SK-N-SH treated with all-trans-retinoic acid at 6 μM for 48 hours (cell line): ENCODE data around the gene SEL1L.

Experiments used
- ARNTL ChIP-seq: fragments of 450-650 bp; formaldehyde crosslinking; IDR thresholded peaks from 2 replicates; pipeline ENCODE4 v1.5.0; 2020; ENCODE audit warnings: low read depth, mild to moderate bottlenecking, moderate library complexity, borderline replicate concordance
- BACH2 ChIP-seq: fragments of 250-450 bp; sonication (Bioruptor Pico); IDR thresholded peaks from 2 replicates; pipeline ENCODE4 v1.9.0; 2021; ENCODE audit warnings: mild to moderate bottlenecking, borderline replicate concordance
- GLIS3 ChIP-seq: fragments of 250-450 bp; sonication (Bioruptor Pico); IDR thresholded peaks from 2 replicates; pipeline ENCODE4 v1.5.0; 2020; ENCODE audit warnings: mild to moderate bottlenecking, moderate library complexity
- ISL1 ChIP-seq: fragments of 250-450 bp; sonication (Bioruptor Pico); IDR thresholded peaks from 2 replicates; pipeline ENCODE4 v2.1.2; 2022; ENCODE audit warnings: mild to moderate bottlenecking, moderate library complexity
- PPARA ChIP-seq: fragments of 250-450 bp; sonication (Bioruptor Pico); IDR thresholded peaks from 2 replicates; pipeline ENCODE4 v1.5.0; 2020; ENCODE audit warnings: mild to moderate bottlenecking, borderline replicate concordance
- ZFP3 ChIP-seq: fragments of 250-450 bp; sonication (Bioruptor Pico); IDR thresholded peaks from 2 replicates; pipeline ENCODE4 v1.5.0; 2020; ENCODE audit warnings: mild to moderate bottlenecking, moderate library complexity
- ZNF565 ChIP-seq: fragments of 450-650 bp; formaldehyde crosslinking; conservative IDR thresholded peaks from 2 replicates; pipeline ENCODE4 v1.5.0; 2020; ENCODE audit warnings: low read depth, mild to moderate bottlenecking, moderate library complexity
- ZNF8 ChIP-seq: fragments of 450-650 bp; formaldehyde crosslinking; IDR thresholded peaks from 2 replicates; pipeline ENCODE4 v1.5.0; 2020; ENCODE audit warnings: mild to moderate bottlenecking, moderate library complexity
- TF ChIP-seq, protein P1 (sequence below): fragments of 250-450 bp; sonication (Bioruptor Pico); IDR thresholded peaks from 2 replicates; pipeline ENCODE4 v1.5.1; 2020; ENCODE audit warnings: low read depth, mild to moderate bottlenecking, moderate library complexity
- TF ChIP-seq, protein P2 (sequence below): fragments of 250-450 bp; sonication (Bioruptor Pico); IDR thresholded peaks from 2 replicates; pipeline ENCODE4 v1.5.0; 2020; ENCODE audit warnings: mild to moderate bottlenecking, moderate library complexity

DNA sequence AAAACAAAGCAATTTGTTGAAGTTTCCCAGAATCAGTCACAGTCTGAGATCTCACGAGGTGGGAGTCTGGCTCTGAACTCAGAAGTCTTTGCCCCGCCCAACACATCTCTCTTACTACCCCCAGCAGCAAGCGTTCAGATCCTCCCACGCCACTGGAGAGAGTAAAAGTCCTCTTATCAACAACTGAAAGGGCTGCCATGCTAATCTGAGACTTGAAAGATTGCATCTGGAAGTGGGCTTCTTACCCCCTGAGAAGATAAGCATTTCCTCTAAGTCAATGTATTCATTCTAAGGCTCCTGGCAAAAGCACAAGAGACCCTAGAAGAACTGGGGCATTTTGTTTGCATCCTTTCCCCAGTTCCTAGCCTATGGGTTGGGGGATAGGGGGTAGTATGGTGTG lies 99.4 kb downstream of the SEL1L start:
- TF ChIP-seq, protein P1, sequence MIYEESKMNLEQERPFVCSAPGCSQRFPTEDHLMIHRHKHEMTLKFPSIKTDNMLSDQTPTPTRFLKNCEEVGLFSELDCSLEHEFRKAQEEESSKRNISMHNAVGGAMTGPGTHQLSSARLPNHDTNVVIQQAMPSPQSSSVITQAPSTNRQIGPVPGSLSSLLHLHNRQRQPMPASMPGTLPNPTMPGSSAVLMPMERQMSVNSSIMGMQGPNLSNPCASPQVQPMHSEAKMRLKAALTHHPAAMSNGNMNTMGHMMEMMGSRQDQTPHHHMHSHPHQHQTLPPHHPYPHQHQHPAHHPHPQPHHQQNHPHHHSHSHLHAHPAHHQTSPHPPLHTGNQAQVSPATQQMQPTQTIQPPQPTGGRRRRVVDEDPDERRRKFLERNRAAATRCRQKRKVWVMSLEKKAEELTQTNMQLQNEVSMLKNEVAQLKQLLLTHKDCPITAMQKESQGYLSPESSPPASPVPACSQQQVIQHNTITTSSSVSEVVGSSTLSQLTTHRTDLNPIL (CRISPR knock-in tag) = no peak
- no peak for TF ChIP-seq ZFP3 (CRISPR knock-in tag)
- TF ChIP-seq, protein P2, sequence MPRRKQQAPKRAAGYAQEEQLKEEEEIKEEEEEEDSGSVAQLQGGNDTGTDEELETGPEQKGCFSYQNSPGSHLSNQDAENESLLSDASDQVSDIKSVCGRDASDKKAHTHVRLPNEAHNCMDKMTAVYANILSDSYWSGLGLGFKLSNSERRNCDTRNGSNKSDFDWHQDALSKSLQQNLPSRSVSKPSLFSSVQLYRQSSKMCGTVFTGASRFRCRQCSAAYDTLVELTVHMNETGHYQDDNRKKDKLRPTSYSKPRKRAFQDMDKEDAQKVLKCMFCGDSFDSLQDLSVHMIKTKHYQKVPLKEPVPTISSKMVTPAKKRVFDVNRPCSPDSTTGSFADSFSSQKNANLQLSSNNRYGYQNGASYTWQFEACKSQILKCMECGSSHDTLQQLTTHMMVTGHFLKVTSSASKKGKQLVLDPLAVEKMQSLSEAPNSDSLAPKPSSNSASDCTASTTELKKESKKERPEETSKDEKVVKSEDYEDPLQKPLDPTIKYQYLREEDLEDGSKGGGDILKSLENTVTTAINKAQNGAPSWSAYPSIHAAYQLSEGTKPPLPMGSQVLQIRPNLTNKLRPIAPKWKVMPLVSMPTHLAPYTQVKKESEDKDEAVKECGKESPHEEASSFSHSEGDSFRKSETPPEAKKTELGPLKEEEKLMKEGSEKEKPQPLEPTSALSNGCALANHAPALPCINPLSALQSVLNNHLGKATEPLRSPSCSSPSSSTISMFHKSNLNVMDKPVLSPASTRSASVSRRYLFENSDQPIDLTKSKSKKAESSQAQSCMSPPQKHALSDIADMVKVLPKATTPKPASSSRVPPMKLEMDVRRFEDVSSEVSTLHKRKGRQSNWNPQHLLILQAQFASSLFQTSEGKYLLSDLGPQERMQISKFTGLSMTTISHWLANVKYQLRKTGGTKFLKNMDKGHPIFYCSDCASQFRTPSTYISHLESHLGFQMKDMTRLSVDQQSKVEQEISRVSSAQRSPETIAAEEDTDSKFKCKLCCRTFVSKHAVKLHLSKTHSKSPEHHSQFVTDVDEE (CRISPR knock-in tag) = no peak
- TF ChIP-seq PPARA (CRISPR knock-in tag) = no peak
- no peak for TF ChIP-seq GLIS3
- no peak for TF ChIP-seq BACH2 (CRISPR knock-in tag)
- TF ChIP-seq ZNF8 (CRISPR knock-in tag) = no peak
- no peak for TF ChIP-seq ISL1 (CRISPR knock-in tag)
- TF ChIP-seq ZNF565 (CRISPR knock-in tag) = no peak
- no peak for TF ChIP-seq ARNTL
